NCI-H1694 treated with DMSO at 0.1 percent for 48 hours (cell line): Measurements from ENCODE around the gene FOLR1.
"Not testable (repeated sequence)": the region's sequence is repeated elsewhere in the genome, so short reads cannot be mapped to it uniquely, and the experiment has no call there.

Experiments used
- DNase-seq: peaks from one replicate; lab custom pipeline; 2025; lab: John Stamatoyannopoulos, UW

Gene FOLR1

DNA sequence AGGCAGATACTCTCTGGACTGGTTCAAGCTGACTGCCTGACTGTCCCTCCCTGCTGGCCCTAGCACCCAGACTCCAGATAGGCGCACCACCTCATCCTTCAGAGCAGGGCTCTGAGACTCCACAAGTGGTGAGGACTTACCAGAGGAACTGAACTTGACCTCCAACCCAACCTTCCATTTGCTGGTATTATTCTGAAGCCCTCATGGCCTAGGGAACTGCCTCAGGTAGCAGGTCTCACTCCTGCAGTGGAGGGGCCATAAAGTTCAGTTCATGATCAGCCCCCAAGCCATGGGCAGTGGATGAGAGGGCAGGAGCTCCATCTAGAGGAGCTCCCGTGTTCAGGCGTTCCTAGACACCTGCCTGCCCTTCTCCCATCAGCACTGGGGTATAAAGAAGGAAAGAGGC lies 10.4 kb upstream of the FOLR1 start:
- DNase-seq = not testable (repeated sequence)

DNA sequence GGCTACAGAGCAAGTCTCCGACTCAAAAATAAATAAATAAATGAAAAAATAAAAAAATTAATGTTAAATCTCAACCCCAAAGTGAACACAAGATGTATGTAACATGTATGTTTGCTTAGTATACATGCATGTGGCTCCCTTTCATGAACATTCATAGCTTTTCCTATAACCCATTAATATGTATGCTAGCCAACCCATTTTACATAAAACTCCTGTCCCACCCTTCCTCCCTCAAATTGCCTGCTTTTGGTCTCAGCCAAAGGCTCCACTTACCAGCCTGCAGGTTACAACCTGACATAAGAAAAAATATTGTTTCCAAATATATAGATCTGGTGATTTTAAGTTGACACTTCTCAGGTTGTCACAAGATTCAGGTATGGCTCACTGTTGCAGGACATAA lies 3.7 kb upstream of the FOLR1 start:
- no peak for DNase-seq

DNA sequence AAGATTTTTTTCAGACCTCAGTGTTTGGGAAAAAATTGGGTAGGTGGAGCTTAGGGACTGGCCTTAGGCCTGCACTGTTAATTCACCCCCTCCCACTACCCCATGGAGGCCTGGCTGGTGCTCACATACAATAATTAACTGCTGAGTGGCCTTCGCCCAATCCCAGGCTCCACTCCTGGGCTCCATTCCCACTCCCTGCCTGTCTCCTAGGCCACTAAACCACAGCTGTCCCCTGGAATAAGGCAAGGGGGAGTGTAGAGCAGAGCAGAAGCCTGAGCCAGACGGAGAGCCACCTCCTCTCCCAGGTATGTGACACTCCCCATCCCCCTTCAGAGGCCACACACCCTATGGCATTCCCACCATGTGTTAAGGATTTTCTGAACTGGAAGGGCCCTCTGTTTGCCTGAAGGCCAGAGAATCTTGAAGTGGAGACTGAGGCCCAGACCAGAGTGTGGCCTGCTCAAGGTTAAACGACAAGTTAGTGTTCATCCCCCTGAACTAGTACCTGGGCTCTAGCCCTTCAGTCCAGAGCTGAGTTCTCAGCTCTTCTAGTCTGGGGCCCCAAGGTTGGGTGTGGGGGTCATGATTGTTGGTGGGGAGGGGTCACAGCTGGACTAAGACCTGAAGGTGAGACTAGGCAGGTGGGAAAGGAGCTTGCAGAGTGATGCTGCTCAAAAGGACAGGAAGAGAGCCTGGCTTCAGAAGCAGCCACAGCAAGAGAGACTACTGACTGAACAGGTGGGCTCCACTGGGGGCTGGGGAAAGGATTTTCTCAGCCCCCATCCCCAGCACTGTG lies 2.3 kb upstream of the FOLR1 start:
- no peak for DNase-seq

DNA sequence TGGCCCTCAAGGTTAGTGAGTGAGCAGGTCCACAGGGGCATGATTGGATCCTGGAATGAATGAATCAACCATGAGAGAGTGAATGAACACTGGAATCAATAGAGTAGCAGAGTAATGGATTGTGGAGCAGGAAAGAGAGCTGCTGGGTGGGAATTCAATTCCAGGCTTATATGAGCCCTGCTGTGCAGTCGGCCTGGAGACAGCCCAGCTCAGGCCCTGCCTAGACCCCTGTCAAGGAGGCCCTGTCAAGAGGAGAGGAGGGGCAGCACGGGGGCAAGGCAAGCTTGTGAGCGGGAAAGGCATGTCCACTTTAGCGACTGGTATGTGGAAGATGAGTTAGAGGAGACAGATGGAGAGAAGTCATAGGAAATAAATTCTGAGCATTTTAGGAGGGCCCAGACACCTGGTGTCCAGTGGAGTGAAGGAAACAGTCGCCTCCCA lies 1.3 kb upstream of the FOLR1 start:
- no peak for DNase-seq

DNA sequence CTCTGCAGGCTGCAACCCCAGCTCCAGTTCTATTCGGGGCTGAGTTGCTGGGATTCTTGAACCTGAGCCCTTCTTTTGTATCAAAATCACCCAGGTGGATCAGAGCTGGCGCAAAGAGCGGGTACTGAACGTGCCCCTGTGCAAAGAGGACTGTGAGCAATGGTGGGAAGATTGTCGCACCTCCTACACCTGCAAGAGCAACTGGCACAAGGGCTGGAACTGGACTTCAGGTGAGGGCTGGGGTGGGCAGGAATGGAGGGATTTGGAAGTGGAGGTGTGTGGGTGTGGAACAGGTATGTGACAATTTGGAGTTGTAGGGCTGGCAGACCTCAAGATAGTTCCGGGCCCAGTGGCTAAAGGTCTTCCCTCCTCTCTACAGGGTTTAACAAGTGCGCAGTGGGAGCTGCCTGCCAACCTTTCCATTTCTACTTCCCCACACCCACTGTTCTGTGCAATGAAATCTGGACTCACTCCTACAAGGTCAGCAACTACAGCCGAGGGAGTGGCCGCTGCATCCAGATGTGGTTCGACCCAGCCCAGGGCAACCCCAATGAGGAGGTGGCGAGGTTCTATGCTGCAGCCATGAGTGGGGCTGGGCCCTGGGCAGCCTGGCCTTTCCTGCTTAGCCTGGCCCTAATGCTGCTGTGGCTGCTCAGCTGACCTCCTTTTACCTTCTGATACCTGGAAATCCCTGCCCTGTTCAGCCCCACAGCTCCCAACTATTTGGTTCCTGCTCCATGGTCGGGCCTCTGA lies 3.8 kb downstream of the FOLR1 start:
- no peak for DNase-seq

DNA sequence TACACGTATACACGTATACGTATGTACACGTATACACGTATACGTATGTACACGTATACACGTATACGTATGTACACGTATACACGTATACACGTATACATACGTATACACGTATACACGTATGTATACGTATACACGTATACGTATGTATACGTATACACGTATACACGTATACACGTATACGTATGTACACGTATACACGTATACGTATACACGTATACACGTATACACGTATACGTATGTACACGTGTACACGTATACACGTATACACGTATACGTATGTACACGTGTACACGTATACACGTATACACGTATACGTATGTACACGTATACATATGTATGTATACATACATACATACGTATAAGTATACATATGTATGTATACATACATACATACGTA lies 9.5 kb downstream of the FOLR1 start:
- DNase-seq = not testable (repeated sequence)

DNA sequence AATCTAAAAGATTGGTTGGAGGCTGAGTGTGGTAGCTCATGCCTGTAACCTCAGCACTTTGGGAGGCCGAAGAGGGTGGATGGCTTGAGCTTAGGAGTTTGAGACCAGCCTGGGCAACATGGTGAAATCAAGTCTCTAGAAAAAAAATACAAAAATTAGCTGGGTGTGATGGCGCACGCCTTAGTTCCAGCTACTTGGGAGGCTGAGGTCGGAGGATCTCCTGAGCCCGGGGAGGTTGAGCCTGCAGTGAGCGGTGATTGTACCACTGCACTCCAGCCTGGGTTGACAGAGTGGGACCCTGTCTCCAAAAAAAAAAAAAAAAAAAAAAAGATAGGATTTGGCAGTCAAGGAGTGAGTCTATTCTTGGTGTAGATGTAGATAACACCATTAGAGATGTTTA lies 10.6 kb downstream of the FOLR1 start:
- DNase-seq = no peak

DNA sequence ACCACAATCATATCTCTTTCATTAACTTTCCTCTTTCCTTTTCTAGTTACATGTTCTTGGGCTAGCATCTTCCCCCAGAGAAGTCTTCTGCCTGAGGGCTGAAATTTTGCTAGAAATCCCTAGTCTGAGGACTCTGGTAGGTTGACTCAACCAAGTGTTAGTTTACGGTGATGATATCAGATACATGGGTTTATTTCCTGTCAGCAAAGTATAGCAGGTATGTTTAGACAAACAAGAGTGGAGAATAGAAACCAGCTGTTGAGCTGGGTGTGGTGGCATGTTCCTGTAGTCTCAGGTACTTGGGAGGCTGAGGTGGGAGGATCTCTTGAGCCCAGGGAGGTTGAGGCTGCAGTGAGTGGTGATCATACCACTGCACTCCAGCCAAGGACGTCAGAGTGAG lies 11.2 kb downstream of the FOLR1 start:
- DNase-seq = no peak

DNA sequence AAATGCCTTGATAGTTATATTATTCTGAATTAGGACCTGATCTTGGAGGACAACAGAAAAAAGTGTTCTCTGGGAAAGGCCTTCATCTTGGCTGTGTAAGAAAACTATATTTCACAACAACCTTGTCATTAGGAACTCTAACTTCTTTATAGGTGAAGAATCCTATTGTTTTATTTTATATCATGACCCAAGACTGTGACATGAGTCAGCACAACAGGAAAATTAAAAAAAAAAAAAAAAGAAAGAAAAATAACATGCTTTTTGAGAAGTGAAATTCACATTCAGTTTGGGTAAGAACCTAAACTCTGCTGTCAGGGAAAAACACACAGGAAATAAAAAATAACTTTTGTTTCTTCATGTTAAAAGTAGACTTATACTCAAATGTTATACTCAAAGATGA lies 12.9 kb downstream of the FOLR1 start:
- DNase-seq = no peak

DNA sequence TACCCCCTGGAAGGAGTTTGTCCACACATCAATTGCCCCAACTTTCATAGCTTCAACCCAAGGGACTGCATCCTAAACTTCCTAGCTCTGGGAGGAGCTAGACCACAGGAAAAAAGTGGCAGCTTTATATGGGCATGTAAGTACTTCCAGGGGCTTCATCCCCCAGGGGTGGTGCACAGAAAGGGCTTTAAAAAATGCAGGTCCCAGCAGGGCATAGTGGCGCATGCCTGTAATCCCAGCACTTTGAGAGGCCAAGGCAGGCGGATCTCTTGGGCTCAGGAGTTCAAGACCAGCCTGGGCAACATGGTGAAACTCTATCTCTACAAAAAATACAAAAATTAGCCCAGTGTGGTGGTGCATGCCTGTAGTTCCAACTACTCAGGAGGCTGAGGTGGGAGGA lies 14.9 kb downstream of the FOLR1 start:
- not testable (repeated sequence) for DNase-seq

DNA sequence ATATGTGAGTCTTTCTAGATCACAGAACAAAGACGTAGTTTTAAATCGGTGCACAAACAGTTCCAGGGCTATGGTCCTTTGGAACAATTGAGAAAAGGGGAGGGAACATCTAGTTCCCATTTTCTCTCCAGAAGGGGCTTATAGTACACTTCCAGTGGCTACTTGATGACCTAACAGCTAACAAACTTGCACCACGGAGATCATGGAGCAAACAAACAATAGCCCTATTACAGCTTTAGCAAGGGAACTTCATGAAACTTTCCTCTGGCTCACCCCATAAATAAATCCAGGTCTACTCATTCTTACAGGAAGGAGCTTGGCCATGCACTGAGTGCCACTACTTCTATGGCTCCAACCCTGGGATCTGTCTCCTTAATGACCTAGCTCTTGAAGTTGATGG lies 16.3 kb downstream of the FOLR1 start:
- DNase-seq = no peak

DNA sequence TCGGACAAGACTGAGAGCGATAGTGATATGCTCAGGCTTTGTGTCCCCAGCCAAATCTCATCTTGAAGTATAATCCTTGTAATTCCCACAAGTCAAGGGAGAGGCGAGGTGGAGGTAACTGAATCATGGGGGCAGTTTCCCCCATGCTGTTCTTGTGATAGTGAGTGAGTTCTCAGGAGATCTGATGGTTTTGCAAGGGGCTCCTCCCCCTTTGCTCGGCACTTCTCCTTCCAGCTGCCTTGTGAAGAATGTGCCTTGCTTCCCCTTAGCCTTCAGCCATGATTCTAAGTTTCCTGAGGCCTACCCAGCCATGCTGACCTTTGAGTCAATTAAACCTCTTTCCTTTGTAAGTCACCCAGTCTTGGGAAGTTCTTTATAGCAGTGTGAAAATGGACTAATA lies 17.2 kb downstream of the FOLR1 start:
- DNase-seq = no peak

DNA sequence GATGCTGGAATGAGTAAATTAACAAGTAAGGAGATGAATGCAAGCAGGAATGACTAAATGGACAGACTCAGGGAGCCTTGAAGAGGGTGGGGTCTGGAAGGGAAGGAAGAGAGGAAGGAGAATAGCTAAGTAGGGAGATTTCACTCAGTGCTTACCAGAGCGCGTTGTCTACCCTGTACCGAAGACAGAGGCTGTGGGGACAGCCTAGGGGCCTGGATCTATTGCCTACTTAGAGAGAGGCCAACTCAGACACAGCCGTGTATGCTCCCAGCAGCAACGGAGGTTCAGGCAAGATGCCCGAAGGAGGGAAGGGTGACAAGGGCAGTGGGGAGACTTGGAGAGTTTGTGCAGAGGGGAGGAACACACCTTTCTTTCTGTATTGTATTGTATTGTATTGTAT lies 24.7 kb downstream of the FOLR1 start, which contains the start of gene FOLR2:
FOLR2 (plus strand) TSS at position 157 of the 400 bp plus-strand sequence. CDS start 1,791 bp downstream, outside the sequence.
- no peak for DNase-seq

DNA sequence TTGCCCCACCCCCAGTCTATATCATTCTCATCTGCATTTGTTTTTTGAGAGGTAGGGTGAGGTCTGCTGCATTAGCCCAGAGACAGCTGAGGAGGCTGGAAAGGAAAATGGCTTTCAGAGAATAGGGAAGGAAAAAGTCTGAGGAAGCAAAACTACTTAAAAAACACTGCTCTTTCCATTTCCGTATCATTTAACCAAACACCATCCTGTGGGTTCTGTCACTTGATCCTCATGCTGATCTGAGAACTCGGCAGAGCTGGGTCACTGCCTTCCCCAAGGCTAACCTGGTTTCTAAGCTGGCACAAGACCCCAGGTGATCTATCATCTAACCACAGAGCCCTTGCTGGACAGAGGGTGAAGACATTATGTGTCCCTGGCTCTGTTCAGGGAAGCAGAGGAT lies 25.9 kb downstream of the FOLR1 start:
- no peak for DNase-seq

DNA sequence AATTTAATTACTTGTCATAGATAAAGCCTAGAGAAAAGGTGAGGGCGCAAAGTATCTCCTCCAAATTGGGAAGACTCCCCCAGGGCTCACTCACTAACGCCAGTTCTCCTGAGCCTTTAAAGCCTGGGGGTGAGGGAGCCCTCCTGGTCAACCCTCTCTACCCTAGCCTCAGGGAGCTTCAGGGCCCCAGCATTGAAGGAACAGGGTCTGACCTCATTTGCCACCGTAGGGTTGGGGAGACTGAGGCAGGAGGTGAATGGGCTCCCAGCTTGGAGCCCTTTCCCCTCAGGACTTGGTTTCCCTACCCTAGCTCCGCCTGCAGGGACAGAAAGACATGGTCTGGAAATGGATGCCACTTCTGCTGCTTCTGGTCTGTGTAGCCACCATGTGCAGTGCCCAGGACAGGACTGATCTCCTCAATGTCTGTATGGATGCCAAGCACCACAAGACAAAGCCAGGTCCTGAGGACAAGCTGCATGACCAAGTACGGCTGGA lies 26.4 kb downstream of the FOLR1 start:
- no peak for DNase-seq

DNA sequence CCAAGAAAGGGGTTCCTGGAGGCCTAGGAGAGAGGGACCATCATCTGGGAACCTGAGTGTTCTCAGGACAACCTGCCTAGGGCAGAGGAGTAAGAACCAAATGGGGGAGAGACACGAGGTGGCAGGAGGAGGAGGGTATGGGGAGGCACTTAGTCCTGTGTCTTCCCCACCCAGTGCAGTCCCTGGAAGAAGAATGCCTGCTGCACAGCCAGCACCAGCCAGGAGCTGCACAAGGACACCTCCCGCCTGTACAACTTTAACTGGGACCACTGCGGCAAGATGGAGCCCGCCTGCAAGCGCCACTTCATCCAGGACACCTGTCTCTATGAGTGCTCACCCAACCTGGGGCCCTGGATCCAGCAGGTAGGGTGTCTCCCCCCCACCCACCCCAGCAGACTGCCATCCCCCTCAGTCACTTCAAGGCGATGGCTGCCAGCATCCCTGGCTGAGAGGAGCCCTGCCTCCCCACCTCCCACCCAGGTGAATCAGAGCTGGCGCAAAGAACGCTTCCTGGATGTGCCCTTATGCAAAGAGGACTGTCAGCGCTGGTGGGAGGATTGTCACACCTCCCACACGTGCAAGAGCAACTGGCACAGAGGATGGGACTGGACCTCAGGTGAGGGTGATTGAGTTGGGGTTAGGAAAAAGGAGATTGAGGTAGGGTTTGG lies 28.9 kb downstream of the FOLR1 start:
- no peak for DNase-seq

DNA sequence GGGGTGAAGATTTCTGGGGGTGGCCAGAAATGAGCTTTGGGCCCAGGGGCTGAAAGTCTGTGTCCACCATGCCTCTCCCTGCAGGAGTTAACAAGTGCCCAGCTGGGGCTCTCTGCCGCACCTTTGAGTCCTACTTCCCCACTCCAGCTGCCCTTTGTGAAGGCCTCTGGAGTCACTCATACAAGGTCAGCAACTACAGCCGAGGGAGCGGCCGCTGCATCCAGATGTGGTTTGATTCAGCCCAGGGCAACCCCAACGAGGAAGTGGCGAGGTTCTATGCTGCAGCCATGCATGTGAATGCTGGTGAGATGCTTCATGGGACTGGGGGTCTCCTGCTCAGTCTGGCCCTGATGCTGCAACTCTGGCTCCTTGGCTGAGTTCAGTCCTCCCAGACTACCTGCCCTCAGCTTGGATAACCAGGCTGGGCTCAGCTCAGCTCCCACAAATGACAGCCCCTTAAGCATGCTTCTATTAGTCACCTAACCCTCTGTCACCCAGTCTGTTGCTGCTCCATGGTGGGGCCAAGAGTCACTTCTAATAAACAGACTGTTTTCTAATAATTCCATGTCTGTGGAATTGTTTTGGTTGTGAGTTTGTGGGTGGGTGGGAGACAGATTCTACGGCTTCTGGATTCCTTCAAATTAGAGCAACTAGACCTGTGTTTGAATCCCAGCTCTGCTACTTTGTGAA lies 29.6 kb downstream of the FOLR1 start:
- DNase-seq = no peak

DNA sequence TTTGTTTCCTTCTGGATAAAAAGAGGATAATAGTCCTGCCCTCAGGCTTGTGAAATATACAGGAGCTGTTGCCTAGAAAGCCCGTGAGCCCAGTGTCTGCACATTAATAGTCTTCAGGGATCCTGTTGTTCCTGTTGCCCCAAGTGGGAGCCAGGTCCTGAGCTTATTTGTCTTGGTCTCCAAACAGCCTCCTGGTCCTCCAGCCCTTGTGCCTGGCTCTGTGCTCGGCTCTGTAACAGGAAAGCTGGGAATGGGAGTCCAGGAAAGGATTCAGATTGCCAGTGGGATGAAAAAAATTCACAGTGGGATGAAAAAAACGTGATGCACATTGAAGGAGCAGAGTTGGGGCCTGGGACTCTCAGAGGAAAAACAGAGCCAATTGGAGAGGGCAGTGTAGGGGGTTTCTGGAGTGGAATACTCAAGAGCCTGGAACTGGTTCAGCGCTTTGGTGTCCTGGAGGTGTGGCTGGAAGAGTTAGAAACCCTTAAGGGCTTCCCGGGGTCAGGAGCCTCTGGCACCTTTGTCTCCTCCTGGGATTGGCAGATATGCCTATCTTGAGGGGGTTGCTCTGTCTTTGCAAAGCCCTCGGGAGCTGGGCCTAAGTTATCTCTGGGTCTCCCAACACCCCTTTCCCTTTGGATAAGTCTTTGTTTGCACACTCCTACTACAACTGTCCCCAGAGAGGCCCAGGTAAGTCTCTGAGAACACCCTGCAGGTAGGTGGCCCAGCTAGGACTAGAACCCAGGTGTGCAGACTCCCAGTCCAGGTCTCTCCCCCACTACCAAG lies 30.4 kb downstream of the FOLR1 start:
- DNase-seq = no peak

DNA sequence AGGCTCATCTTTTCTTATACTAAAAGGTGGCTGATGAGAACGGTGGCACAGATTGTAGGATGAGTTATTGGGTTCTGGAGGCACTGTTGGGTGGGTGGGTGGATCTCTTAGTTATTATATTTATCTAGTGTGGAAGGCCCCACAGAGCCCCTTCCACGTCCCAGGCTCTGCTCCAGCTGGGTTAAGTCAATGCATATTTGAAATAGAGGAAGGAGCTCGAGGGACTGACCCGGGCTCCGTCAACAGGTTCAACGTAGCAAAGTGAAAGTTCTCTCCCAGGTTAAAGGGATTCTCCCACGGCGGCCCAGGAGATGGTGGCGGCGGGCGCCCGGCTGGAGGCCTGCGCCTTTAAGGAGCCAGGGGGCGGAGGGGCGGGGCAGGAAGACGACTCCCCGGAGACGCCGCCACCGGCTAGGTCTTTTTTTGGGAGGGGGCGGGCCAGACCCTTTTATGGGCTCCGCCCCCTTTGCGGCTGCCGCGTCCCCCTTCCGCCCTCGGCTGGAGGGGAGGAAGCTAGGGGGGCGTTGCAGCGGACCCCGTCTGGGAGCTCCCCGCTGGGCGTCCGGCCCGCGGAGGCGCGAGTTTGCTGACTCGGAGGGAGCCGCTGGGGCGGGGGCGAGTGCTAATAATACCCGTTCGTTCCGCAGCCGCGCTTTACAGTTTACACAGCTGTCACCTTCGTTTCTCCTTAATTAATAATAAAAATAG lies 31.1 kb downstream of the FOLR1 start:
- peak; percentile 59 for DNase-seq
